ENCODE results near the gene PSMD1.
"Not testable (repeated sequence)": the region's sequence is repeated elsewhere in the genome, so short reads cannot be mapped to it uniquely, and the experiment has no call there.

The PSMD1 gene

GRCh38 chr2:231059756-231060155 is 3.1 kb downstream of the PSMD1 start:
- no peak overlapping the region for H3K27ac ChIP-seq
- TF ChIP-seq CTCF (conservative IDR thresholded peaks at IDR 0.05) = no peak

- H3K27ac ChIP-seq = no peak overlapping the region
- TF ChIP-seq CTCF (conservative IDR thresholded peaks at IDR 0.05) = no peak
These were observed 6.1 kb downstream of the PSMD1 start for GRCh38 chr2:231062776-231063175.

GRCh38 chr2:231063347-231063746 is 6.7 kb downstream of the PSMD1 start:
- no peak for TF ChIP-seq CTCF (conservative IDR thresholded peaks at IDR 0.05)
- no peak overlapping the region for H3K27ac ChIP-seq

GRCh38 chr2:231065966-231066365 is 9.3 kb downstream of the PSMD1 start:
- no peak for TF ChIP-seq CTCF (conservative IDR thresholded peaks at IDR 0.05)
- H3K27ac ChIP-seq = no peak overlapping the region

GRCh38 chr2:231067531-231067930 is 10.9 kb downstream of the PSMD1 start:
- not testable (repeated sequence) for H3K27ac ChIP-seq

GRCh38 chr2:231068525-231069222 is 12.0 kb downstream of the PSMD1 start:
- TF ChIP-seq CTCF (conservative IDR thresholded peaks at IDR 0.05) = no peak
- H3K27ac ChIP-seq = no peak overlapping the region

GRCh38 chr2:231069379-231070054 is 12.8 kb downstream of the PSMD1 start:
- no peak for TF ChIP-seq CTCF (conservative IDR thresholded peaks at IDR 0.05)
- H3K27ac ChIP-seq = no peak overlapping the region

GRCh38 chr2:231084565-231084964 is 27.9 kb downstream of the PSMD1 start:
- TF ChIP-seq CTCF (conservative IDR thresholded peaks at IDR 0.05) = no peak
- no peak overlapping the region for H3K27ac ChIP-seq

All from VCaP (cell line).